MCF 10A (cell line): Measurements from ENCODE around the gene TTC7B. TPM values are rescaled to one million over a fixed set of nuclear protein-coding genes. Genes with fewer than 3 reads are reported as not detected.

Source experiments
- BruUV-seq: library from RNA; stranded (reverse); fragments of 400-500 nt; replicated peaks from 2 replicates; lab custom pipeline; 2021; lab: Mats Ljungman, UMichigan
- CTCF ChIA-PET: fragments of 300-600 bp; sonication (Branson Sonifier 250); formaldehyde crosslinking; extraction: SDS; loops from one replicate; lab custom pipeline; 2021; ENCODE audit warnings: antibody characterized with exemption, inconsistent platforms; lab: Yijun Ruan, JAX
- POLR2A ChIA-PET: fragments of 300-600, 350-650 bp; sonication (Branson Sonifier 250); formaldehyde crosslinking; extraction: SDS; loops from one replicate; lab custom pipeline; 2020; ENCODE audit warnings: antibody characterized with exemption, inconsistent platforms; lab: Yijun Ruan, JAX
- DNase-seq: peaks from one replicate; pipeline ENCODE4 v3.0.0-alpha.2; 2018; ENCODE audit not compliant: unreplicated experiment
- H3K27ac Mint-ChIP-seq: one replicate; pipeline ENCODE4 v1.8.0; 2022; ENCODE audit warnings: mild to moderate bottlenecking, low read depth, mixed read lengths; ENCODE audit not compliant: unreplicated experiment
- H3K27me3 Mint-ChIP-seq: one replicate; pipeline ENCODE4 v1.8.0; 2022; ENCODE audit warnings: mixed read lengths; ENCODE audit not compliant: insufficient read depth, unreplicated experiment
- H3K36me3 Mint-ChIP-seq: one replicate; pipeline ENCODE4 v1.8.0; 2022; ENCODE audit warnings: mild to moderate bottlenecking, moderate library complexity, mixed read lengths; ENCODE audit not compliant: insufficient read depth, unreplicated experiment
- H3K4me1 Mint-ChIP-seq: one replicate; pipeline ENCODE4 v1.8.0; 2022; ENCODE audit warnings: mixed read lengths; ENCODE audit not compliant: insufficient read depth, unreplicated experiment
- H3K4me3 Mint-ChIP-seq: one replicate; pipeline ENCODE4 v1.8.0; 2022; ENCODE audit warnings: mild to moderate bottlenecking, moderate library complexity, mixed read lengths; ENCODE audit not compliant: unreplicated experiment
- H3K9me3 Mint-ChIP-seq: one replicate; pipeline ENCODE4 v1.8.0; 2022; ENCODE audit warnings: mixed read lengths; ENCODE audit not compliant: unreplicated experiment
- intact Hi-C: fragments of 100-400 bp; cut with micrococcal nuclease; formaldehyde crosslinking; loops from 2 replicates; pipeline ENCODE4 v1.14.1; 2022
- total RNA-seq: library from RNA; stranded (reverse); gene quantifications from 2 replicates; pipeline ENCODE4 v1.2.3, GENCODE V29; 2022
- TF ChIP-seq, protein P1 (sequence below): fragments of 200-600 bp; IDR thresholded peaks from one replicate; pipeline ENCODE4 v1.8.0; 2022; ENCODE audit warnings: antibody characterized with exemption, mild to moderate bottlenecking; ENCODE audit not compliant: unreplicated experiment

The TTC7B gene
- total RNA-seq, 1 experiment from 2014 or later, result 31.1 TPM

- DNase-seq, result no peak
- no peaks in the 10 kb centered on the region for H3K4me1 Mint-ChIP-seq
- H3K27ac Mint-ChIP-seq, result no peak overlapping the region
- no peaks in the 10 kb centered on the region for H3K27me3 Mint-ChIP-seq
- ChIA-PET CTCF (interaction anchor here (0.9 kb wide), 1 partner anchor 78 kb away, joined by 3 read pairs; no protein-coding TSS in a partner anchor), POLR2A (no interaction called here)
- intact Hi-C loops, result no loop called here
- no peak overlapping the region for H3K4me3 Mint-ChIP-seq
- BruUV-seq, result no TSS peak
- H3K36me3 Mint-ChIP-seq, result peaks cover 9% of the 10 kb centered on the region
- TF ChIP-seq, protein P1, sequence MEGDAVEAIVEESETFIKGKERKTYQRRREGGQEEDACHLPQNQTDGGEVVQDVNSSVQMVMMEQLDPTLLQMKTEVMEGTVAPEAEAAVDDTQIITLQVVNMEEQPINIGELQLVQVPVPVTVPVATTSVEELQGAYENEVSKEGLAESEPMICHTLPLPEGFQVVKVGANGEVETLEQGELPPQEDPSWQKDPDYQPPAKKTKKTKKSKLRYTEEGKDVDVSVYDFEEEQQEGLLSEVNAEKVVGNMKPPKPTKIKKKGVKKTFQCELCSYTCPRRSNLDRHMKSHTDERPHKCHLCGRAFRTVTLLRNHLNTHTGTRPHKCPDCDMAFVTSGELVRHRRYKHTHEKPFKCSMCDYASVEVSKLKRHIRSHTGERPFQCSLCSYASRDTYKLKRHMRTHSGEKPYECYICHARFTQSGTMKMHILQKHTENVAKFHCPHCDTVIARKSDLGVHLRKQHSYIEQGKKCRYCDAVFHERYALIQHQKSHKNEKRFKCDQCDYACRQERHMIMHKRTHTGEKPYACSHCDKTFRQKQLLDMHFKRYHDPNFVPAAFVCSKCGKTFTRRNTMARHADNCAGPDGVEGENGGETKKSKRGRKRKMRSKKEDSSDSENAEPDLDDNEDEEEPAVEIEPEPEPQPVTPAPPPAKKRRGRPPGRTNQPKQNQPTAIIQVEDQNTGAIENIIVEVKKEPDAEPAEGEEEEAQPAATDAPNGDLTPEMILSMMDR, result no peak
- H3K9me3 Mint-ChIP-seq, result no peaks in the 10 kb centered on the region
Measured at GRCh38 chr14:90773705-90774104, 42.5 kb downstream of the TTC7B start.

- Mint-ChIP-seq H3K27me3 (no peaks in the 10 kb centered on the region), H3K27ac (no peak overlapping the region), H3K4me1 (no peaks in the 10 kb centered on the region), H3K4me3 (no peak overlapping the region), H3K36me3 (peaks cover 9% of the 10 kb centered on the region), H3K9me3 (peaks cover under 1% of the 10 kb centered on the region)
- ChIA-PET POLR2A (no interaction called here), CTCF (interaction anchor here (1.3 kb wide), 1 partner anchor 13 kb away, joined by 3 read pairs; no protein-coding TSS in a partner anchor)
- TF ChIP-seq, protein P1, result no peak
- intact Hi-C loops, result no loop called here
- no TSS peak for BruUV-seq
- DNase-seq, result no peak
Measured at GRCh38 chr14:90773196-90773486, 43.1 kb downstream of the TTC7B start.

- Mint-ChIP-seq H3K9me3 (peaks cover 10% of the 10 kb centered on the region), H3K4me1 (no peaks in the 10 kb centered on the region), H3K4me3 (no peak overlapping the region), H3K27ac (no peak overlapping the region), H3K27me3 (no peaks in the 10 kb centered on the region), H3K36me3 (peaks cover 9% of the 10 kb centered on the region)
- no TSS peak for BruUV-seq
- TF ChIP-seq, protein P1, result no peak
- CTCF ChIA-PET, result interaction anchor here (0.5 to 3.6 kb wide), 3 partner anchors 8 to 519 kb away, joined by 3 to 36 read pairs (median 3); no protein-coding TSS in a partner anchor
- intact Hi-C loops, result no loop called here
- DNase-seq, result no peak
- POLR2A ChIA-PET, result no interaction called here
Measured at GRCh38 chr14:90767899-90768298, 48.3 kb downstream of the TTC7B start.

GRCh38 chr14:90760591-90761316, 55.5 kb downstream of the TTC7B start:
- H3K4me1 Mint-ChIP-seq, result no peaks in the 10 kb centered on the region
- intact Hi-C loops, result loop anchor here (5.0 kb wide), 1 partner anchor 142 kb away; no protein-coding TSS in a partner anchor
- no peaks in the 10 kb centered on the region for H3K9me3 Mint-ChIP-seq
- CTCF ChIA-PET, result interaction anchor here (0.6 to 4.2 kb wide), 13 partner anchors 9 to 584 kb away, joined by 3 to 36 read pairs (median 3); no protein-coding TSS in a partner anchor
- POLR2A ChIA-PET, result no interaction called here
- no peaks in the 10 kb centered on the region for H3K27me3 Mint-ChIP-seq
- no peaks in the 10 kb centered on the region for H3K36me3 Mint-ChIP-seq
- peak overlapping the region; percentile 35 for H3K27ac Mint-ChIP-seq
- H3K4me3 Mint-ChIP-seq, result no peak overlapping the region
- peak; percentile 55 for DNase-seq
- TF ChIP-seq, protein P1, result peak; percentile 34
- BruUV-seq, result no TSS peak
